Uterus (tissue), 4 donors: Measurements from ENCODE around the gene GMDS. TPM values are rescaled to one million over a fixed set of nuclear protein-coding genes. Genes with fewer than 3 reads are reported as not detected.

Source experiments
- DNase-seq, 2 donors: peaks; one replicate each; pipeline ENCODE4 v3.0.0-alpha.2; 2019 to 2020
- H3K27ac ChIP-seq, 2 donors: fragments of 200-600 bp; sonication (generic); 1 replicate in 1 of 2; 2 replicates in 1 of 2; pipeline ENCODE4 v1.5.1; 2016 to 2018
- H3K27me3 ChIP-seq, 2 donors: fragments of 200-600 bp; sonication (generic); one replicate each; pipeline ENCODE4 v1.5.1; 2018 to 2019; ENCODE audit warnings: control low read depth in 1 of 2
- H3K36me3 ChIP-seq, 2 donors: fragments of 200-600 bp; sonication (generic); one replicate each; pipeline ENCODE4 v1.5.1; 2019; ENCODE audit warnings: control low read depth in 1 of 2
- H3K4me1 ChIP-seq, 2 donors: fragments of 200-600 bp; sonication (generic); one replicate each; pipeline ENCODE4 v1.5.1; 2018 to 2019; ENCODE audit warnings: control low read depth in 1 of 2
- H3K4me3 ChIP-seq, 2 donors: fragments of 200-600 bp; sonication (generic); 1 replicate in 1 of 2; 2 replicates in 1 of 2; pipeline ENCODE4 v1.5.1; 2018 to 2019; ENCODE audit warnings: mild to moderate bottlenecking in 1 of 2
- H3K9me3 ChIP-seq, 2 donors: fragments of 200-600 bp; sonication (generic); one replicate each; pipeline ENCODE4 v1.5.1; 2019; ENCODE audit warnings: control low read depth in 1 of 2
- POLR2A ChIP-seq, 2 donors: fragments of 450-650 bp; IDR thresholded peaks; one replicate each; pipeline ENCODE4 v1.6.1; 2016; ENCODE audit warnings: antibody characterized with exemption in 2 of 2, mild to moderate bottlenecking in 1 of 2, moderate library complexity in 1 of 2
- intact Hi-C: fragments of 100-400 bp; cut with DNase I; formaldehyde crosslinking; loops from one replicate; pipeline ENCODE4 v1.15.1; 2023; ENCODE audit warnings: low total_unique reads
- total RNA-seq, 4 donors: library from RNA; depleted of rRNA in 3 of 4; stranded (reverse); fragments of >200 nt in 3 of 4; gene quantifications; one replicate each; pipeline versions ENCODE4 v1.1.0 to v1.2.4, GENCODE V29; 2014 to 2023
- TF ChIP-seq, protein P1 (sequence below), 4 experiments: fragments of 200-600 bp in 2 of 4; fragments of 450-650 bp in 2 of 4; sonication (generic) in 2 of 4; IDR thresholded peaks; one replicate each; pipeline ENCODE4 v1.5.1; 2016 to 2019; ENCODE audit warnings: antibody characterized with exemption in 4 of 4, mild to moderate bottlenecking in 2 of 4, moderate library complexity in 1 of 4
- donor health status: DM: yes; HTN: yes; CAD: no.

GMDS gene
- total RNA-seq, 4 donors from 2014 or later: 5.3 to 17.4 (median 12.9) TPM

GRCh38 chr6:2228392-2228791 is 17.0 kb downstream of the GMDS start:
- H3K27ac ChIP-seq: no peak overlapping the region
- intact Hi-C loops: no loop called here
- TF ChIP-seq, protein P1, sequence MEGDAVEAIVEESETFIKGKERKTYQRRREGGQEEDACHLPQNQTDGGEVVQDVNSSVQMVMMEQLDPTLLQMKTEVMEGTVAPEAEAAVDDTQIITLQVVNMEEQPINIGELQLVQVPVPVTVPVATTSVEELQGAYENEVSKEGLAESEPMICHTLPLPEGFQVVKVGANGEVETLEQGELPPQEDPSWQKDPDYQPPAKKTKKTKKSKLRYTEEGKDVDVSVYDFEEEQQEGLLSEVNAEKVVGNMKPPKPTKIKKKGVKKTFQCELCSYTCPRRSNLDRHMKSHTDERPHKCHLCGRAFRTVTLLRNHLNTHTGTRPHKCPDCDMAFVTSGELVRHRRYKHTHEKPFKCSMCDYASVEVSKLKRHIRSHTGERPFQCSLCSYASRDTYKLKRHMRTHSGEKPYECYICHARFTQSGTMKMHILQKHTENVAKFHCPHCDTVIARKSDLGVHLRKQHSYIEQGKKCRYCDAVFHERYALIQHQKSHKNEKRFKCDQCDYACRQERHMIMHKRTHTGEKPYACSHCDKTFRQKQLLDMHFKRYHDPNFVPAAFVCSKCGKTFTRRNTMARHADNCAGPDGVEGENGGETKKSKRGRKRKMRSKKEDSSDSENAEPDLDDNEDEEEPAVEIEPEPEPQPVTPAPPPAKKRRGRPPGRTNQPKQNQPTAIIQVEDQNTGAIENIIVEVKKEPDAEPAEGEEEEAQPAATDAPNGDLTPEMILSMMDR (IDR thresholded peaks at IDR 0.05): no peak
- TF ChIP-seq POLR2A (IDR thresholded peaks at IDR 0.05): no peak
- DNase-seq: no peak
- no peaks in the 10 kb centered on the region for H3K36me3 ChIP-seq
- H3K4me1 ChIP-seq: no peaks in the 10 kb centered on the region
- H3K27me3 ChIP-seq: no peaks in the 10 kb centered on the region
- no peaks in the 10 kb centered on the region for H3K9me3 ChIP-seq
- no peak overlapping the region for H3K4me3 ChIP-seq

DNA sequence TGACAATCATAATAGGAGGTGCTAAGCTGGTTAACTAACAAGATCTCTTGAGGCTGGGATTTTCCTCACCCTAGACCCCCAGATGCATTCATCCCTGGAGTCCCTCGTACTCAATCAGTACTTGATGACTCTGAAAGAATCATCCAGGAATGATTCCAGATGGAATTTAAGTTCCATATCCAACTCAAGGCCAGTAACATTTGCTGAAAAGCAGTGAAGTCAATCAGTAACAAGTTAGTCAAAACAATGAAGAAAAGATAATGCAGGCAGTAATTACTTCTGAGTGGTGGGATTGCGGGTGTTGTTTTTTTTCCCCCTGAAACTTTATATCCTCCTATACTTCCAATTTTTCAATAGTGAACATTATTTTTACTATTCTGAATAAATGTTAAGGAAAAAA is 18.6 kb downstream of the GMDS start:
- Histone ChIP-seq H3K9me3 (no peaks in the 10 kb centered on the region), H3K27ac (no peak overlapping the region), H3K4me1 (no peaks in the 10 kb centered on the region), H3K4me3 (no peak overlapping the region), H3K36me3 (no peaks in the 10 kb centered on the region), H3K27me3 (no peaks in the 10 kb centered on the region)
- TF ChIP-seq, protein P1 (IDR thresholded peaks at IDR 0.05): no peak
- TF ChIP-seq POLR2A (IDR thresholded peaks at IDR 0.05): no peak
- DNase-seq: no peak
- intact Hi-C loops: no loop called here

DNA sequence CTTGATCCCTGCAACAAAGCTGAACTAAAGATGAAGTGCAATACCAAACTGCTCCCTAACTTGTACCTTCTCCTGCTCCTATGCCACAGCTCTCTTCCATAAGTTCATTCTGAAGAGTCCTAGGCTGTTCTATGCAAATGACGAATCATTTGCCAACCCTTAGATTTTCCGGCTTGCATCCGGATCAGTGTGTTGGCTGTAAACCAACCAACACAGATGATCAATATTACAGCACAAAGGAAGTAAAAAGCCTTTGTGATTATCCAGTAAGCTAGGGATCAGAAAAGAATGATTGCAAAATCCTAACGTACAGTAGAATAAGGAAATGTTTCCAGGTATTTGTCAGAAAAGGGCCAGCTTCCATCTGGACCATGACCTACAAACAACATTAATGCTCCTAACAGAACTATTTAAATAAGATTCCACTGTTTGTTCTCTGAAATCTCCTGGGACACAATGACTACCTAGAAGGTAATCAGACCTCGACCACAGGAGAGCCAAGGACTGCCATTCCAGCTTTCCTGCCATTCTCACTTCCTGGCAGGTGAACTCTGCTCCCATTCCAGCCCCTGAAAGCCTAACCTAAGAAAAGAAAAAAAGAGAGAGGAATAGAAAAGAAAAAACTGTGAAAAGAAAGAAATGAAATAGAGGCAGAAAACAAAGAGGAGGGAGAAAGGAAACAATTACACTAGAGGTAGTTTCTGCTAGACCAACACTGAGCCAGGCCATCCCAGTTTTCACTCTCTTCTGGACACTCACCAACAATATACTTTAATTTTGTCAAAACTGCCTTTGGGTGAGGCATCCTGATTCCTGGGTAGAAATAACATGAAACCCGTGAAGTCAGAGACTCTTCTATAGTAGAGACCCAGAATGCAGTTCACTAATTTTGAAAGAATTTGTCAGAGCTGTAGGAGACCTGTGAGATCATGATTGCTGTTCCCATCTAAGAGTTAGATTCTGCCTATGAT is 19.7 kb downstream of the GMDS start:
- H3K36me3 ChIP-seq: no peaks in the 10 kb centered on the region
- TF ChIP-seq POLR2A (IDR thresholded peaks at IDR 0.05): no peak
- TF ChIP-seq, protein P1 (IDR thresholded peaks at IDR 0.05): no peak
- intact Hi-C loops: no loop called here
- H3K27me3 ChIP-seq: no peaks in the 10 kb centered on the region
- no peaks in the 10 kb centered on the region for H3K4me1 ChIP-seq
- H3K9me3 ChIP-seq: no peaks in the 10 kb centered on the region
- H3K27ac ChIP-seq: no peak overlapping the region
- no peak for DNase-seq
- no peak overlapping the region for H3K4me3 ChIP-seq

DNA sequence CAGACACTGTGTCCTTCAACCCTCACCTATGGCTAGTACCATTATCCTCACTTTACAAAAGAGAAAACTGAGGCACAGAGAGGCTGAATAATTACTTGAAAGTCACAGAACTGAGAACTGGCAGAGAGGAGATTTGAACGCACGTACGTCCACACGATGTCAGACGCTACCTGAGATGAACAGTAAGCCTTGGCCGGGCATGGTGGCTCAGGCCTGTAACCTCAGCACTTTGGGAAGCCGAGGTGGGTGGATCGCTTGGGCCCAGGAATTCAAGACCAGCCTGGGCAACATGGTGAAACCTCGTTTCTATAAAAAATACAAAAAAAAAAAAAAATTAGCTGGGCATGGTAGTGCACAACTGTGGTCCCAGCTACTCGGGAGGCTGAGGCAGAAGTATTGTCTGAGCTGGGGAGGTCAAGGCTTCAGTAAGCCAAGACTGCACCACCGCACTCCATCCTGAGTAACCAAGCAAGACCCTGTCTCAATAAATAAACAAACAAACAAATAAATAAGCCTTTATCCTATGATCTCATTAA is 20.5 kb downstream of the GMDS start:
- Histone ChIP-seq H3K27me3 (no peaks in the 10 kb centered on the region), H3K27ac (no peak overlapping the region), H3K9me3 (no peaks in the 10 kb centered on the region), H3K36me3 (no peaks in the 10 kb centered on the region), H3K4me3 (no peak overlapping the region), H3K4me1 (no peaks in the 10 kb centered on the region)
- DNase-seq: no peak
- TF ChIP-seq, protein P1 (IDR thresholded peaks at IDR 0.05): no peak
- TF ChIP-seq POLR2A (IDR thresholded peaks at IDR 0.05): no peak
- intact Hi-C loops: no loop called here

- Histone ChIP-seq H3K9me3 (no peaks in the 10 kb centered on the region), H3K4me3 (peak overlapping the region; percentile 18 to 27), H3K36me3 (no peaks in the 10 kb centered on the region), H3K27me3 (no peaks in the 10 kb centered on the region), H3K4me1 (no peaks in the 10 kb centered on the region), H3K27ac (peak overlapping the region in 1 of 2 donors; percentile 59)
- intact Hi-C loops: no loop called here
- TF ChIP-seq, protein P1 (IDR thresholded peaks at IDR 0.05): no peak
- no peak for TF ChIP-seq POLR2A (IDR thresholded peaks at IDR 0.05)
- DNase-seq: no peak
These were observed 23.0 kb downstream of the GMDS start for GRCh38 chr6:2222275-2222842.
